Skin epidermis (tissue), 12 donors: Measurements from ENCODE around the gene MTTP.
"Not testable (repeated sequence)": the region's sequence is repeated elsewhere in the genome, so short reads cannot be mapped to it uniquely, and the experiment has no call there.

ENCODE experiments used
- H3K27ac ChIP-seq, 21 experiments: fragments of 200-600 bp; sonication (generic) in 11 of 21; one replicate each; pipeline ENCODE4 v1.5.0; 2020; ENCODE audit warnings: mild to moderate bottlenecking in 3 of 21, inconsistent platforms in 2 of 21, moderate library complexity in 2 of 21
- H3K4me3 ChIP-seq, 7 experiments: fragments of 200-600 bp; sonication (generic) in 2 of 7; one replicate each; pipeline ENCODE4 v1.5.0; 2020; ENCODE audit warnings: inconsistent platforms in 2 of 7, mild to moderate bottlenecking in 2 of 7, moderate library complexity in 1 of 7

Gene MTTP

GRCh38 chr4:99574530-99575324 is at the start of gene MTTP:
Gene MTTP (plus strand): TSS chr4:99574824. CDS start chr4:99574910, 86 bp downstream.
- H3K27ac ChIP-seq = no peak within 1 kb of the TSS
- no peak within 1 kb of the TSS for H3K4me3 ChIP-seq

- Histone ChIP-seq H3K4me3 (no peak overlapping the region), H3K27ac (no peak overlapping the region)
Measured at GRCh38 chr4:99529228-99529627, 45.4 kb upstream of the MTTP start.

DNA sequence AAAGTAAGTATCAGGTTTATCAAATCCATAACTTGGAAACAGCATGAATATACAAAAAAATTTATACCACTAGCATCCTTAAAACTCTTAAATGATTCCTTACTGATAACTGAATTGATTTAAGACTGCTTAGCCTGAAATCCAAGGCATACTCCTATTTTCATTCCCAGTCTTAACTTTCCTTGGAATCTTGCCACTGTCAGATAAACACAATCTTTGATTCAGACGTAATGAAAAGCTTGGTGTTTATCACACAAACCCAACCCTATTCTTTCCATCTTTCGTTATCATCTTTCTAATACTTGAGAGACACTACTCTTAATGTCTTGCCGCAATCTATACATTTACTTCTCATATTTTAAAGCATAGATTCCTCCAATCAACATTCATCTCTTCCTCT is 44.7 kb upstream of the MTTP start:
- Histone ChIP-seq H3K27ac (no peak overlapping the region), H3K4me3 (no peak overlapping the region)

GRCh38 chr4:99534699-99535098 is 39.9 kb upstream of the MTTP start:
- not testable (repeated sequence) for H3K27ac ChIP-seq, H3K4me3 ChIP-seq

DNA sequence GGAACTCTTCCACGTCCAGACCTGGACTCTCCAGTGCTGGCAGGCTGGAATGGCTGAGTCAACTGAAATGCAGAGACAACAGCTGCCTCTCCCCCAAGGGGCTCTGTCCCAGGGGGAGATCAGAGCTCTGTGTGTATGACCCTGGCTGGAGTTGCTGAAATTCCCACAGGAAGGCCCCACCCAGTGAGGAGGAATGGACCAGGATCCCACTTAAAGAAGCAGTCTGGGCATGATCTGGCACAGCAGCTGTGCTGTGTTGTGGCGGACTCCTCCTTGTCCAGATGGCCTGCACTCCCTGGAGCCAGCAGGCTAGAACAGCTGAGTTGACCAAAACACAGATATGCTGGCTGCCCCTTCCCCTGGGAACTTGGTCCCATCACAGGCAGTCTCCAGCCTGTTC is 38.4 kb upstream of the MTTP start:
- no peak overlapping the region for H3K27ac ChIP-seq
- no peak overlapping the region for H3K4me3 ChIP-seq

DNA sequence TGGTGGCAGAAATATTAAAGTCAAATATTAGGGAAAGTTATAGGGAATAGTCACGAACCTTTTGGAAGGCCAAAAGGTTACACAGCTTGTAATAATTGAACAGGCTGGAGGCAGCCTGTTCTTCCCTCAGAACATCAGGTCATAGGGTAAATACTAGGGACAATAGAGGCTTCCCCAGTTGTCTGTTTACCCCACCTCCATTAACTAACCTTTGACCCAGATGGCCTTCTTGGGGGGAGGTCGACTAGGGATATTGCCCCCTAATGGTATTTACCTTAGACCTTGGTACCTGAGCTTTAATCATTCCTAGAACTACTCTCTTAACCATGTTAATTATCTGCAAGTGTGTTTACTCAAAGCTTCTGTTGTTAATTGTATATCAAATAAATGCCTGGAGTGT is 37.8 kb upstream of the MTTP start:
- H3K4me3 ChIP-seq = no peak overlapping the region

GRCh38 chr4:99537674-99538073 is 37.0 kb upstream of the MTTP start:
- Histone ChIP-seq H3K4me3 (no peak overlapping the region), H3K27ac (no peak overlapping the region)

More for the DNA sequence above, 37.8 kb upstream of the MTTP start:
- H3K27ac ChIP-seq = no peak overlapping the region

- Histone ChIP-seq H3K4me3 (no peak overlapping the region), H3K27ac (no peak overlapping the region)
Measured at GRCh38 chr4:99540277-99540939, 34.2 kb upstream of the MTTP start.

DNA sequence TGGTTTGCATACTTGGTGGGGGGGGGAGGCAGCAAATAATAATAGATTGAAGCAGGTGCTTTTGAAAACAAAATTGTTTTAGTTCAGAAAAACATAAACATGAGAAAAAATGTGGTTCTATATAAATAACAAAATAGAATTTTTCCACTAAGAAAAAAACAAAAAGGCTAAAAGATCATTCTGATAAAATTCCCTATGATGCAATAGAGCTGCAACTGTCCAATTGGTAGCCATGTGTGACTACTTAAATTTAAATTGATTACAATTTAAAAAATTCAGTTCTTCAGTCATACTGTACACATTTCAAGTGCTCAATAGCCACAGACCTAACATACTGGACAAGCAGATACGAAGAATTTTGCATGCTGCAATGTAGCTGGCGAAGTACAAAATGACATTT is 21.8 kb upstream of the MTTP start:
- Histone ChIP-seq H3K27ac (no peak overlapping the region), H3K4me3 (no peak overlapping the region)

DNA sequence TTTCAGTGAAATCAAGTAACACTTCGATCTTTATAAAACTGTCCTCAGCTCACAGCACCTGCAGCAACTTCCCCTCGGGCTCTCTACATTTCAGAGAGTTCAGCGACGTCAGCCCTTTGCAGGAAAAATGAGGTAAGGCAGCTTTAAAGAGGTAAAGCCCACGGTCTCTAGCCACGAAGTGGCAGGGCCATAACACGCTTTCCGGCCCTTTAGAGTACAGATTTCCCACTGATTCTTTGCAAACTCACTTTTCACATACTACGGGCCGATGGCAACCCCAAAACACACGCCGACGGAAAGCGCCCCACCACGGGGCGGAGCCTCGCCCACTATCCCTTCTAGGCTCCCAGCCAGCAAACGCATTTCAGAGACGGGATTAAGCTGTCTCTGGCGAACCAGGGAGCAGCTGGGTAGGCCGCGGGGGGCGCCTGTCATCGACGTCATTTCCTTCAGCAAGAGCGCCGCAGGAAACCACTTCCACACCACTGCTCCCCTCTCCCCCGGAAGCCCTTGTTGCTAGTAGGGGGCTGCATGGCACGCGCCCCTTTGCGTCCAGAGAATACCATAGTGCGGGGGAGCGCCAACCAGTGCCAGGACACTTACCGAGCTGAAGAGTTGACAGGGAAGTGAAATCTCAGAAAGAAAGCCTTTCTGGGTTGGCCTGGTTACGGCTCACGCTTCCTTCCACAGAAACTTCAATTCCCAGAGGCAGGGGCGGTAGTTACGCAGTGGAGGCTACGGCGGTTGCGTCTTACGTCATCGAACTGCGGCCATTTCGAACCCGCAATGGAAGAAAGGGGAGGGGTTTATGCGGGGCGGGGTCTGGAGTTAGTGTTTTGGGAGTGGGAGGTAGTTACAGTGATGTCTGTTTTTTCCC is 11.1 kb upstream of the MTTP start, which contains the start of gene TRMT10A:
Gene TRMT10A, minus strand, starts transcription at position 730 of the 877 bp plus-strand sequence. CDS start 4,701 bp downstream, outside the sequence.
- Histone ChIP-seq H3K27ac (peak within 1 kb of the TSS; percentile 64 to 97 (median 92)), H3K4me3 (peak within 1 kb of the TSS; percentile 45 to 58 (median 51))

GRCh38 chr4:99564921-99565320 is 9.7 kb upstream of the MTTP start:
- Histone ChIP-seq H3K27ac (no peak overlapping the region), H3K4me3 (no peak overlapping the region)

GRCh38 chr4:99571883-99572282 is 2.7 kb upstream of the MTTP start:
- H3K27ac ChIP-seq = no peak overlapping the region
- H3K4me3 ChIP-seq = no peak overlapping the region

- no peak overlapping the region for H3K27ac ChIP-seq
Measured at GRCh38 chr4:99572527-99573240, 1.9 kb upstream of the MTTP start.

GRCh38 chr4:99573735-99574368 is 772 bp upstream of the MTTP start:
- no peak overlapping the region for H3K27ac ChIP-seq
- no peak overlapping the region for H3K4me3 ChIP-seq

More at GRCh38 chr4:99572527-99573240, 1.9 kb upstream of the MTTP start:
- H3K4me3 ChIP-seq = no peak overlapping the region

- Histone ChIP-seq H3K4me3 (no peak overlapping the region), H3K27ac (no peak overlapping the region)
Measured at GRCh38 chr4:99578714-99579113, 4.1 kb downstream of the MTTP start.

DNA sequence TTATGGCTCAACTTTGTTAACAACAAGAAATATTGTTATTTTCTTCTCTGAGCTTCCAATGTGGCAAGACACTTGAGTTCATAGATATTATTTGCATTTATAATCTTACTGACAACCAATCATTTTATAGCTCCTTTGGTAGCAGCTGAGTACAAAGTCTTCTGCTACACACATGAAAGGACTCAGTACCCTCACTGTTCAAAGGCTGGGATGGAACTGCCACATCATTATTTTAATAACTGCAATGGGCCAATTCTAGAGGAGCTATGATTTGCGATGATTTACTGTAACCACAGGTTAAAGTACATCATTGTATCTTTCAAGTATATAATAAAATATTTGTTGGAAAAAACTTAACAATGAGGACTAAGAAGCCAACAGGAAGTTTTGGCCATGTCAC is 10.9 kb downstream of the MTTP start:
- H3K27ac ChIP-seq = no peak overlapping the region
- H3K4me3 ChIP-seq = no peak overlapping the region

- no peak overlapping the region for H3K27ac ChIP-seq
Measured at GRCh38 chr4:99586322-99586721, 11.7 kb downstream of the MTTP start.

GRCh38 chr4:99586797-99587196 is 12.2 kb downstream of the MTTP start:
- H3K27ac ChIP-seq = no peak overlapping the region
- no peak overlapping the region for H3K4me3 ChIP-seq

More at GRCh38 chr4:99586322-99586721, 11.7 kb downstream of the MTTP start:
- no peak overlapping the region for H3K4me3 ChIP-seq

DNA sequence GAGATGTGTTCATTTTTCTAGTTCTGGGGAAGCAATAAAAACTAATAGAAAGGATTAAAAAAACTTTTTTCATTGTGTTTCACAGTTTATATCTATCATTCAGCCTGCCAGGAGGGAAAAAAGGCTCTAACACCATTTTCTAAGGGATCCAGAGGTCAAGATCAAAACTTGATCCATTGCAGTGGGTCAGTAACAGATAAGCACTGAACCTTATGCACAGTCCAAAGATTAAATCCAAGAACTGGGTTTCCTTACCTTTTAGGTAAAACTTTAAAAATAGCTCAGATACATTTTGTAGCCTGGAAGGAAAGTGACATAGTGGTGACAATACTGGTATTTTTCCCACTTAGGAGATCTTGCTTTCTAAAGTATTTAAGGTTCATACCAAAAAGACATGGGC is 12.7 kb downstream of the MTTP start:
- Histone ChIP-seq H3K4me3 (no peak overlapping the region), H3K27ac (no peak overlapping the region)
